SIG-M5 treated with dmso at 0.1 percent for 504 hours (cell line): ENCODE measurements around the gene CACNA2D4.

Source experiments
- DNase-seq: peaks from one replicate; lab custom pipeline; 2025; ENCODE audit not compliant: unreplicated experiment; lab: John Stamatoyannopoulos, UW

The CACNA2D4 gene

DNA sequence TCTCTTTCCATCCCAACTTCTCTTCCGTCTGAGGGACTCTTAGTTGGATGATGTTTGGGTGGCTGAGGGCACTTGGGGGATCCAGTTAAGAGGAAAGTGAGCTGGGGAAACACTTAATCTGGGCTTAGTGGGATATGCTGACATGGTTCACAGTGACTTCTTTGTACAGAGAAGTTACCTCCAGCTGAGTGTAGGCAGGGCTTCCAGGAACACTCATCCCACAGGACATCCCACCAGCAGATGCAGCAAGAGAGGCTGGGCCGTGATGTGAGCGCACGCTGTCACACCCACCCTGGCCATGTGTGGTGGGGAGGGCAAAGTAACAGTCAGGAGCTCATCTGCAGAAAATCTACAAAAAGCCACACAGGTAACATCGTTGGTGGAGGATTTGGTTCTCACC is 832 bp upstream of the CACNA2D4 start:
- DNase-seq, result no peak

DNA sequence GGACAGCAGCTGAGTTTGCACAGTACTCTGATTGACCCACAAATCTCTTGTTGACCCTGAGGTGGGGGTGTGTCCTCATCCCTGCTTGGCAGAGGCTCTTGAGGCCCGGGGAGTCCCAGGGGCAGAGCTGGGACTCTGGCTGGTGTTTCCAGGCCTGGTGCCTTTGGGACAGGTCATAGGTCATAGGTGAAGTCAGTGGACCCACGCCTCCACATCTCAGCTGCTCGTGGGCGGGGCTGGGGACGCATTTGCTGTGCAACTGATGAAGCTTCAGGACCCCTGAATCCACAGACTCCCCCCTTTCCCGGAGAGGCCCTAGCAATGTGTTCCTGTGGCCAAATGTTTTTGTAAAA is 408 bp upstream of the CACNA2D4 start:
- no peak for DNase-seq

DNA sequence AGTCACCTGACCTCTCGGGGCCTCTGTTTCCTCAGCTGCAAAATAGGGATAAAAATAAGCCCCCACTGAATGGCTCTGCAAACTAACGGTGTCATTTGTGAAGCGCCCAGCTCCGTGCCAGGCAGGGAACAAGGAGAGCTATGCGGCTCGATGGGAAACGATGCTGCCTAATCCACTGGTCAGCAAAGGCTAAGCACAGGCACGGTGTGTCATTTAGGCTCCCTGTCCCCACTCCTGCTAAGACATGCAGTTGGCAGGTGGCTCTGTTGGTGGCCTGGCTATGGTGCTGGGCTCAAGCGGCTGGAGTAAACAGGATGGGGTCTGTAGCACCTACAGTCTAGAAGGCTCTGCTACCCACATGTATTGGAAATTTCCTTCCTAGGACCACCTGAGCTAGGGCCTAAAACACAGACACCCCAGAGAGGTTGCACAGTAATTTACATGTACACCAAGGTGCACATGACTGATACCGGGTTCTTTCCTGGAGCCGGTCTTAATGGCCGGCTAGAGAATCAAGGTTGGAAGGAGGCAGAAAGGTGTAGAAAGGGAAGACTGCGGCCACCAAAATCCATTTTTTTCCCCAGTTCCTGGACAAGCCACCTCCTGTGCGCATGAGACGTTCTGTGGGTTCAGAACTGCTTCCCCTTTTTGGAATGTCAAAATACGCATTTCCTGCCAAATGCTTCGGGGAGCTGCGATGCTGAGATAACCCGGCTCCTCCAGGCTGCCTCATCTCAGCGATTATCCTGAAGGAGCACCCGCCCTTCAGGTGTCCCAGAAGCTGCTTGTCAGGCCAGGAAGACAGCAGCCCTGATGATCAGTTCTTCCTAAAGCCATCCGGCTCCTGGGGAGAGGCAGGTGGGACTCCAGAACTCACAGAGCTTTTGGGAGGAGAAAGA is 1.0 kb downstream of the CACNA2D4 start:
- peak; percentile 70 for DNase-seq

DNA sequence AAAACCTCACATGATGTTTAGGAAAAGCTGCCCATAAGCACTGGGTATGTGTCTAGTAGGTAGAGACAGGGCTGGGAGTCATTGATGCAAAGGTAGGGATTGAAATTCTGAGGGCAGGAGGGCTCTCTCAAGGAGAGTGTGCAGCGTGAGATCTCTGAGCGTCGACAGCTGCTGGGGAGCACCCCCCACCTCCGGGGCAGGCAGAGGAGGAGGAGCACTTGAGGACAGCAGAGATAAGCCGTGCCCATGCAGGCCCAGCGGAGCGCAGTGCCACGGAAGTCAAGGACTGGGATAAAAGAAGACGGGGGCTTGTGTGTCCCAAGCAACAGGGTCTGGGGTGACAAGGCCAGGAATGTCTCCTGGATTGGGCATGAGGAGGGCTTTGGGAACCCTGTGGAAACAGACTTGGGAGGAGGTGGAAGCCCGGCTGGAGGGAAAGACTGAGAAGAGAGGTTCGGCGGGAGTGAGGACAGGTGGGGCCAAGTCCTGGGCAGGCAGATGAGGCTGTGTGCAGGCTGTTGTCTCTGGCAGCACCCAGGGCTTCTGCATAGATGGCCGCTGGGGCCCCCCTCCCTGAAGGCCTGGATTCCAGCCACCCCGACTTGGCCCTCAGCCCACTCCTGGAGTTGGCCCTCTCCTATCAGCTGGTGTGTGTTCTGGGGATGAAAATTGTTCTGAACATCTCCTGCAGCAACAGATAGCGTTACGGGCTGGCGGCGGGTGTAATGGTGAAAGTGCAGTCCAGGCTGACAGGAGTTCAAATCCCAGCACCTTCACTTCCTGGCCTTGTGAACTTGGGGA is 1.9 kb downstream of the CACNA2D4 start:
- DNase-seq, result no peak

DNA sequence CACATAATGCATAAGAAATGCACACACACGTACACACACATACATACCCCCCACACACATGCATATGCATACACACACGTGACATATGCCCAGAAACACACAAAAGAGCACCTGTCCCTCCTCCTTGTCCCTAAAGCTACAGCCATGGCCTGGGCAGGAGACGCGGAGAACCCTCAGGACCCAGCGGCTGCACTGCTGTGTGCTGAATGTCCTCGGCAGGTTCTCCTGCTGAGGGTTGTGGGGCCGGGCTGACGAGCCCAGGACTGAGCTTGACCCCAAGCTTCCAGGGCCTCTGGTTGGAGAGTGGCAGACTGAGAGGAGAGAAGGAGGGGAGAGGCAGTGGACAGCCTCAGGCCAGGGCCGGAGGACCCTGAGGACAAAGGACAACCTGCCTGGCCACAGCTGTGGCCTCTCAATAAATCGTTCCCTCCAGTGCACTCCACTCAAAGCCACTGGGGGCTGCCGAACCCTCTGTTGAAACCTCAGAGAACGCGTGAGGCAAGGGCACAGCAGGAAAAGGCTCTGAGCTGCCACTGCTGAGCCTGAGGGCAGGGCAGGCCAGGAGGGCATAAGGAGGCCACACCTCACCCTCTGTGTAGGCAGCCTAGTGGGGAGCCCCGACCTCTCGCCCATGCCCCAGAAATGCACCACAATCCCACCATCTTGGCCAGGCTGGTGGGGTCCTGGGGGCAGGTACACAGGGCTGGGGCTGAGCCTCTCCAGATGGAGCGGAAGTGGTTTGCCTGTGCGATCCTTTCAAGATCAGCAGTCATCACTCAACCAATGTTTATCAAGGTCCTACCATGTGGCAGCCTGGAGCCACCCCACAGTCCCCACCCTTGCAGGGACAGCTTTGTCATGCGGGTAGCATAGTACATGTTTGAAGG is 3.1 kb downstream of the CACNA2D4 start:
- no peak for DNase-seq

DNA sequence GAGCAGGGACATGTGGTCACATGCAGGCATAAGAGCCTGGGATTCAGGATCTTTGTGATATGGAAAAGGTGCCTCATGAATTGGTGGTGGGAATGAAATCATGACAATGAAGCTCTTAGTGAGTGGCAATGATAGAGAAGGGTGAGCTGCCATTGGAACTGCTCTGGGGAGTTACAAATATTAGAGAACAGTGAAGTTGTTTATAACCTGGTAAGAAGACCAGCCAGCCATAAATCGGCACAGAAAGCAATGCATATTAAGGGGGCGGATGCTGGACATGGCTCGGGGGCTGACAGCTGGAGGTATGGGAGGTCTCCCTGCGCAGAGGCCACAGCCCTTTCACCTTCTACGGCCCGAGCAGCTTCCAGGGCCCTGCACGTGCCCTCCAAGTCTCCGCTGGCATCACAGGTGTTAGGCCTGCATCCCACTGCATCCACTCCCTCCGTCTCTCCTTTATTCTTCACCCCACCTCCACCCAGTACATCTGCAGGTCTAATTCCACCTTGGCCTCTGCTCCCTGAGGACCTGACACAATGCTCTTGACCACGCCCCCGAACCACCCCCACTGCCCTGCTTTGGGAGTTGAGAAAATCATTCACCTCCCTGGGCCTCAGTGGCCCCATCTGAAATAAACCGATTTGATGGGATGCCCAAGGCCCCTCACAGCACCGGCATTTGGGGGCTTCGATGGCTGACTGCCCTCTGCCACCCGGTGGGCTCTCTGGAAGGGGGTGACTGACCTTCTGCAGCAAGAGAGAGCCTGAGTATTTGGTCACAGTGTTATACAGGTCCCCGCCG is 4.1 kb downstream of the CACNA2D4 start:
- DNase-seq, result no peak

DNA sequence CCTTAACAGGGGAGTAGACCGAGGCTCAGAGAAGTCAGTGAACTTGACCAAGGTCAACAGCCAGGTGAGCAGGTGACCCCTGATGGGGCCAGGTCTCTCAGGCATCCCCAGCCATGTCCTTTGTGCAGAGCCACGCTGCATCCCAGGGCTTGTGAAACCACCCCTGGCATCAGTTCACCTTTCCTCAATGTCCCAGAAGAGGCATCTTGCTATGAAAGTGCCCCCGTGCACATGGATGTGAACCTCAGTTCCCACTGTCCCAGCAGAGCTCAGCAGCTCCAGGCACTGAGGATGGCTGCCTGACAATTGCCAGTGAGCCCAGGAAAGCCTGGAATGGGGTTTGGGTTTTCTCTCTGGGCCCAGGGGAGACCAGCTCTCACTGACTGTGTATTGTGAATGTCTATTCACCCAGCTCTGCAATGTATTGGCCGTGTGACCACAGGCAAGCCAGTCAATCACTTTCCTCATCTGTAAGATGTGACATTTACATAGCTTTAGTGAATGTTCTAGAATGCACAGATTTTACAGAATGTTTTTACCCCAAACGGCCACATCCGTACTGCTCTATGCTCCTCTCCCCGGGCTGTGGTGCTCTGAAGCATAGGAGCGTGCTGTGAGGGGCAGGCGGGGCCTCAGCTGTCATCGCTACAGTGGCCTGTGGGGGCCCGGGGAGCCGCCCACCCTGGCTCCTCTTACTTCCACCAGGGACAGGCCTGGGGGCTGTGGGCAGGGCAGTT is 4.9 kb downstream of the CACNA2D4 start:
- DNase-seq, result no peak

DNA sequence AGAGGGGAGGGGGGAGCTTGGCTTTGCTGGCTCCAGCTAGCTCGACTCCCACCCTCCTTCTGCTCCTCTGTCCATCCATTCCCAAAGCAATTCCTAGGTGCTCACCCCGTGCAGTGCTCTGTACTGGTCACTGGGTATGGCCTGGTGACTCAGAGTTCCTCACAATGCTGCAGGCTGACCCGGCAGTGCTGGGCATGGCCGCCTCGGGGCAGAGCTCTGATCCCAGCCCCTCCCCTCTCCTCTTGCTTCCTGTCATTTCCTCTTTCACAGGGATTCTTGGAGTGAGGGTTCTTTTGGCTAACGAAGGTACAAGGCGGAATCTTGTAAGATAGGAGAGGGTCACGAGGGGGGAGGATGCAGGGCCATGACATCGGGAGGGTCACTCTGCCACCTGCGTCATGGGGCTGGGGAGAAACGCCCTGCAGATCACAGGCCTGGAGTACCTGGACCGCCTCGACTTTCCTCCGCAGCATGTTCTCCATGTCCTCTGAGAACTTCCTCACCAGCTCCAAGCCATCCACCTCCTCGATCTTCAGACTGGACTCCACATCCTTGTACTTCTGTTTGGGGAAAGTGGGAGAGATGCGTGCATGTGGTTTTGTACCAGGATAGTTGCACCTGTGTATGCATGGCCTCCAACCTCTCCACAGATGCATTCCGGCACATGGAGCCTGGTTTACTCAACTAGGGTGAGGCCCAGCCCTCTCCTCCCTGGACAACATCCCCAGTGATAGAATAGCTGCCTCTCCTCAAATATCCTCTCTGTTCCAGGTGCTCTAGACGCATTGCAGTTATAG is 5.7 kb downstream of the CACNA2D4 start:
- no peak for DNase-seq

DNA sequence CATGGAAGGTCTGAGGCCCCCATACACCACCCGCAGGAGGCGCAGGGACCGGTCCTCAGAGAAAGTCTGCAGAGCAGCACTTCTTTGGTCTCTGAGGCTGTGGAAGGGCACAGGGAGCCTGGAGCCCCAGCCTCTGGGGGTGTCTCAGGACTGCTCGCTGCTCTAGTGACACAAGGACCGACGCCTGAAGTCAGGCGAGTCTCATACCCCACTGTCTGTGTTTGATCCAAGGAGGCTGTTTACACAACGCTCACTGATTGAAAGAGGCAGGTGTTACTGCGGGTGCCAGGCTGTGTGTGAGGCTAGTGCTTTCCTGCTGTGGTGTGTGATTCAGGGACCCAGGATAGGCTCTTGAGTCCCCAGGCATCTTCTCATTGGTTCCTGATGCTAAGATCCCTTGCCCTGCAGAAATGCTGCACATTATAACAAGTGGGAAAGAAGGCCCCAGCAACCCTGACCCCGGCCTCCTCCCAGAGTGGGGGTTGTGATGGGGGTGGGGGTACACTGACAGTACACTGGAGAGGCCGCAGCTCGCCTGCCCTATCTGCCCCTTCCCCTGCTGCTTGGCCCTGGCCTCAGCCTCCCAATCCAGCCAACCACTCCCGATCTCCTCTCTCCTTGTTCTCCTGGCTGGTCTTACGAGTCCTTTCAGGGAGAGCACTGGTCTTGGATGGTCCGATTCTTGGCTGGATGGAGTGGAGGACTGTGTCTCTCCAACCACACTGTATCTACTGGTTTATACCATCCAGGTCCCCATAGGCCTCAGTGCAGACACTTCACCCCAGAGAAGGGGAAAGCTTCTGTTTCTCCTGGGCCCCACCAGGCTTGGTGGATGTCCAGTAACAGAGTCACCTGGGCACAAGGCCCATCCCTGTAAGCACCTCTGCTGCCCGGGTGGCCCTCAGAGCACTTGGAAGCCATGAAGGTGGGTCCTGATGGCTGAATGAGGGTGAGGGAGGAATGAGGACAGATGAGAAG is 6.6 kb downstream of the CACNA2D4 start:
- DNase-seq, result no peak

DNA sequence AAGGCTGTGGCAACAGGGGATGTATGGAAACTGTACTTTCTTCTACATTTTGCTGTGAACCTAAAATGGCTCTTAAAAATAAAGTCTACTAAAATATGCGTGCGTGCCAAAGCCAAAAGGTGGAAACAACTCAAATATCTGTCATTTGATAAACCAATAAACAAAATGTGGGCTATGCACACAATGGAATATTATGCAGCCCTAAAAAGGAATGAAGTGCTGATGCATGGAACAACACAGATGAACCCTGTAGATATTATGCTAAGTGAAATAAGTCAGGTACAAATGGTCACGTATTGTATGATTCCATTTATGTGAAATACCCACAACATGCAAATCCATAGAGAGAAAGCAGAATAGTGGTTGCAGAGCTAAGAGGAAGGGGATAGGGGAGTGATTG is 8.0 kb downstream of the CACNA2D4 start:
- DNase-seq, result no peak

DNA sequence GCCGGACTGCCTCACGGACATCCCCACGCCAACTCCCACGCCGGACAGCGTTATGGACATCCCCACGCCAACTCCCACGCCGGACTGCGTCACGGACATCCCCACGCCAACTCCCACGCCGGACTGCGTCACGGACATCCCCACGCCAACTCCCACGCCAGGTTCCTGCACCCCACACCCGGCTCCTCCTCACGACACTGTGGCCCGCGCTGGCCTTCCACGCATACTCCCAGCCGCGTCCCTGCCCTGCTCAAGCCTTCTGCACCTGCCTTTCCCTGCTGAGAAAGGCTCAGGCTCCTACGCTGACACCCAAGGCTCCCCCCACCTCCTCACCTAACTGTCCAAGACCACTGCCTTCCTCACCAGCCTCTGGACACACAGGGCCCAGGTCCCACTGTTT is 9.7 kb downstream of the CACNA2D4 start:
- no peak for DNase-seq

DNA sequence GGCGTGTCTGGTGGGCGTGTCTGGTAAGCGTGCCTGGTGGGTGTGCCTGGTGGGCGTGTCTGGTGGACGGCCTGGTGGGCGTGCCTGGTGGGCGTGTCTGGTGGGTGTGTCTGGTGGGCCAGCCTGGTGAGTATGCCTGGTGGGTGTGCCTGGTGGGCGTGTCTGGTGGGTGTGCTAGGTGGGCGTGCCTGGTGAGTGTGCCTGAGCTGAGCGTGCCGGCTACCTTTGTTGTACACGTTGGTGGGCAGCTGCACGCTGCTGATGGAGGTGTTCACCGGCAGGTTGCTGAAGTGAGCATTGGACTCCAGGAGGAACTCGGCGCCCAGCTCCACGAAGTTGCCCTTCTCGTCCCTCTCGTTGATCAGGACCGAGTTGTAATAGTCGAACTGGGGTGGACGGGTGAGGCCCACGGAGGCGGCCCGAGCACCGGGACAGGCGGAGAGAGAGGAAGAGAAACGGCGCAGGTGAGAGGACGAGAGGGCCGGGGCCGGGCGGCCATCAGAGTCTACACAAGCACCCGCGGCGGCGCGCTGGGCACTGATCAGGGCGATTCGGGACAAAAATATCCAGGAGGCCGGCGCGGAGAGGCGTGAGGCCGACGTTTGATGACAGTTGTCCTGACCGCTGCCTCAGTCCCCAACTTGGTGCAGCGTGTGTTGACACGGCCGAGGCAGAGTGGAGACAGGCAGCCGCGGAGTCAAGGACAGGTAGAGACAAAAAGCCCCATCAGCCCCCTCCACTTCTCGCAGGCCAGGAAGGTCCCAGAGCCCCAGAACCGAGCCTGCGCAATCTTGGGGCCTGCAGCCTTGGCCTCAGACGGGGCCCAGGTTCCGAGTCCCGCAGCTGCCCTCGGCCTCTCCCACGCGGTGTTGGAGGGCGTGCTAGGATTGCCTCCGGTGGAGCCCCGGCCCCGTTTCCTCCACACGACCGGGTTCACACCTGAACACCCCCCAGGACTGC is 10.5 kb downstream of the CACNA2D4 start:
- DNase-seq, result no peak

DNA sequence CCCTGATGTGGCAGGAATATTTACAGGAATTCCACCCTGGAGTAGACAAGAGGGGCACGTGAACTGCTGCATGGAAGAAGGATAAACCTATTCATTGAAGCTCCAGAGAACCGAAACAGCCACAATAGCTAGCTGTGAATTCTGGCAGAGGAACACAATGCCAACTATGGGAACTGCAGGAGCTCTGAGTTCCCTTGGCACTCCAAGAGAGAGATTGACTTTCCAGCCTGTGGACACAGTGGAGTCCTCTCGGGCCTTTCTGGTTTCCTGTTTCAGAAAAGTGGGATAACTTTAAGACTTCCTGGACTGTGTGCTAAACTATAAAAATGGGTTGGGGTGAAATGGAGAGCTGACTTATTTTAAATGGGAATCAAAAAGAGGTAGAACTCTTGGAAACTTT is 11.9 kb downstream of the CACNA2D4 start:
- DNase-seq, result no peak

DNA sequence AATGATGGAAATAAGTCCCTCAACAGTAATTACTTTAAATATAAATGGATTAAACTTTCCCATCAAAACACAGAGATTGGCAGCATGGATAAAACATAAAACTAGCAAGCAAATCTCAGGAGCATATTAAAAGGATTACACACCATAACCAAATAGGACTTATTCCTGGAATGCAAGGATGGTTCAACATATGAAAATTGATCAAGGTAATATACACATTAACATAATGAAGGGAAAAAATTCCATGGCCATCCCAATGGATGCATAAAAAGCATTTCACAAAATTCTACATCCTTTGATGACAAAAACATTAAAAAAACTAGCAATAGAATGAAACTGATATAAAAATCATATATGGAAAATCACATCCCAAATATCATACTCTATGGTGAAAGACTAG is 13.6 kb downstream of the CACNA2D4 start:
- no peak for DNase-seq

DNA sequence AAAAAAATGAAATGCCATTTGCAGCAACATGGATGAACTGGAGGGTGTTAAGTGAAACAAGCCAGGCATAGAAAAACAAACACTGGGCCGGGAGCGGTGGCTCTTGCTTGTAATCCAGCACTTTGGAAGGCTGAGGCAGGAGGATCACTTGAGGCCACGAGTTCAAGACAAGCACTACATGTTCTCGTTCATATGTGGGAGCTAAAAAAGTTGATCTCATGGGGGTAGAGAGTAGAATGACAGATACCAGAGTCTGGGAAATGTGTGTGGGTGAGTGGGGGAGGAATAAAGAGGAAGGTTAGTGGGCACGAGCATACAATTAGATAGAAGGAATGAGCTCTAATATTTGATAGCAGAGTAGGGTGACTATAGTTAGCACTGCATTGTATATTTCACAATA is 21.5 kb downstream of the CACNA2D4 start:
- no peak for DNase-seq

DNA sequence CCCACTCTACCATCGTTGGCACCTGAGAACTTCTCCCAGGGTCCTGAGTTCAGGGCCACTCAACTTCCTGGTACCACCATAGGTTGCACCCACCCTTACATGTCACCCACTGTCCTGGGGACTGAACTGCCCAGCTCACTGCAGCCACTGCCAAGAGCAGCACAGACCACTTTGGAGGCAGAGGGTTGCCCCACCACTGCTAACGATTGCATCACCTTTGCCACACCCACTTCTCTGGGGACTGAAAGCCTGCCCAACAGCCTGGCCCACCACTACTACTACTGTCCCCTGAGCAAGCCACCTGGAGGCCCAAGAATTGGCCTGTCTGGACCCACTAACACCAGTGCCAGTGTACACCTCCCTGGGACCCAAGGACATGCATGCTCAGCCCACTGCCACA is 27.6 kb downstream of the CACNA2D4 start:
- peak; percentile 46 for DNase-seq
